Measurements from ENCODE around the gene TSPAN14.

TSPAN14 gene

DNA sequence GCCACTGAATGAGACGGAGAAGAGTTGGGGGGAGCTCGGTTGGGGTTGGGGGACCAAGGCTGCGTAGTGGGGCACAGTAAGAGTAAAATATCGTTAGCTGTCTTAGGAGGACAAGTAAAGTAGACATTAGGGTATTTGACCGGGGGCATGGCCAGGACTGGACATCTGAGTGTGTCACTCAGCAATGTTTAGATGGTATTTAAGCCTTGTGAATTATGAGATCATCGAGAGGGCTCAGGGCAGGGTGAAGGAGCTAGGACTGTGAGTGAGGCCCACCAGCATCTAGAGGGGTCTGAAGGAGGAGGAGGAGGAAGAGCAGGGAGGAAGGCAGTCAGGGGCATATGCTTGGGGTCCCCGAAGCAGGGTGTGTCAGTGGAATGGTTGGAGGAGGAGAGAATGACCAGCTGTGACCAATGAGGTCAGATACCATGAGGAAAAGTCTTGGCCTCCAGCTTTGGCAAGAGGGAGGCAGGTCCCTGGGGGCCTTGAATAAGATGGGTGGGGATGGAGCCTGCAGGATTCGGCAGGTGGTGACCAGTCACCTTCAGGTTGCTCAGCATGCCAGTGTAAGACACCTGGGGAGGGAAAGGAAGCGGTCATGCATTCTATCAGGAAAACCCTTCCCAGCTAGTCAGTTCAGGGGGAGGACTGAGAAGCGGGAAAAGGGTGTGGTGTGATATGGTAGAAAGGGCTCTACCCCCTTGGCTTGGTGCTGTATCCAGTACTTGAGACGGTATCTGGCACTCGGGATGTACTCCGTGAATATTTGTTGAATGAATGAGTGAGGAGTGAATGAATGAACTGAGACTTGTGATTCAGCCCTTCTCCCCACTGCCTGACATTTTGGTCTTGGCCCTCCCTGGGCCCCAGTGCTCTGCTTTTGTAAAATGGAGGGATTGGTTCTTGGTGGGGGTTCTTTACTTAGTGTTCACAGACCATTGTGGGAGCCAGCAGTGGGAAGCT lies 48.8 kb downstream of the TSPAN14 start:
- no peak overlapping the region for H3K27ac ChIP-seq
- no peaks in the 10 kb centered on the region for H3K36me3 ChIP-seq (ENCODE audit: insufficient read depth, low read length)

DNA sequence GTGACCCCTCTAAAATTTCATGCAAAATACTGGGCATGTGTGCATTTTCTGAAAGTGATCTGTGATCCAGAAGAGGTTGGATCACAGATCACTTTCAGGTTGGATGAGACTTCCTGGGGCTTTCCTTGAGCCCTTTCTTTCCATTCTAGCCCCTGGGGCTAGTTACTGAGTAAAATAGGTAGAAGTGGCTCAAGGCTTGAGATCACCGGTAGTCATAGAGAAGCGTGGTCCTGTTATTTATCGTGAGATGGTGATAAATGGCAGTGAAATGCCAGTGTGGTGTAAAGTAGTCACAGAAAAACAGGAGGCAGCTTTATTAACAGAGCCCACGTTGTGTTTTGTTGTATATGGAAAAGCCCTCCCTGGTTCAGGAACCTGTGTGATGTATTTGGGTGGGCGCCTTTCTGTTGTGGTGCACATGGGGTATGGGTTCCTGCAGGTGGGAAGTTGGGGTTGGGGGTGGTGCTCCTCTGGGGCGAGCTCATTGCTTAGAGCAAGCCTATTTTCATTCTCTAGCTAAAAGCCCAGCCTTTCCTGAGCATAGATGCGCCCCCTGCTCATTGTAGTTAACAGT lies 49.6 kb downstream of the TSPAN14 start:
- Histone ChIP-seq H3K9ac (ENCODE audit: insufficient read length) (no peak overlapping the region), H3K9me3 (ENCODE audit: low read depth, low read length) (no peaks in the 10 kb centered on the region), H3K27ac (no peak overlapping the region), H3K4me3 (no peak overlapping the region), H3K36me3 (ENCODE audit: insufficient read depth, low read length) (no peaks in the 10 kb centered on the region; the same call in 1 of the 2 replicates)
- DNase-seq (ENCODE audit: low read depth, low spot score), result no peak
- TF ChIP-seq POLR2AphosphoS5 (IDR thresholded peaks at IDR 0.05; ENCODE audit: borderline replicate concordance, low read depth, low read length) (no peak), FOXP2 (optimal IDR thresholded peaks at IDR 0.05; ENCODE audit: control extremely low read depth, extremely low read length, insufficient read depth) (no peak), EZH2 (IDR thresholded peaks at IDR 0.05) (no peak)

More for the DNA sequence above, 48.8 kb downstream of the TSPAN14 start:
- TF ChIP-seq POLR2AphosphoS5 (IDR thresholded peaks at IDR 0.05; ENCODE audit: borderline replicate concordance, low read depth, low read length), result no peak
- TF ChIP-seq FOXP2 (optimal IDR thresholded peaks at IDR 0.05; ENCODE audit: control extremely low read depth, extremely low read length, insufficient read depth), result no peak
- no peak for TF ChIP-seq EZH2 (IDR thresholded peaks at IDR 0.05)
- no peaks in the 10 kb centered on the region for H3K9me3 ChIP-seq (ENCODE audit: low read depth, low read length)
- DNase-seq (ENCODE audit: low read depth, low spot score), result no peak
- H3K4me3 ChIP-seq, result no peak overlapping the region
- H3K9ac ChIP-seq (ENCODE audit: insufficient read length), result no peak overlapping the region

DNA sequence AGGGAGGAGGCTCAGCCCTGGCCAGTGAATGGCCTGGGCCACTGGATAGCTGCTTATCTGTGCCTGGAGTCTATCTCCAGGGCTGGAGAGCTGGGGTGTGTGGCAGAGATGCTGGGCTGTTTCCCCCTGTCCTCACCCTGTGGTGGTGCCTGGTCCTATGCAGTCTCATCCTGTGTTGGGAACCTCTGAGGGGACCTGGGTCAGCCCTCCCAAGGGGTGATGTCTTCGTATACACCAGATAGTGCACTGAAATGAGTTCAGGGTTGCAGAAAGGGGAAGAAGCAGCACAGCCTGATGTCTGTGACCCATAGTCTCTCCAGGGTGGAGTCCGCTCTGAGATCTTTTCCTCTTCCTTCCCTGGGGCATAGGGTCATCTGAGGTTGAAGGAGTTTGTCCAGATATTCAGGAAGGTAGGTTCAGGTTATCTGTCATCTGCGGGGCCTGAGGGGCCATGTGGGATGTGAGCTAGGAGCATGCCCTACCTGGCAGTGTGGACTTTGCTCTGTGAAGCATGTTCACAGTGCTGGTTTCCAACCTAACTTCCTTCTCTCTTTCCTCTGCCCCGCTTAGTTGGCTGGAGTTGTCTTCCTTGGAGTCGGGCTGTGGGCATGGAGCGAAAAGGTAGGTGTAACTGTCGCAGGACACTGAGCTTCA lies 50.2 kb downstream of the TSPAN14 start:
- Histone ChIP-seq H3K36me3 (ENCODE audit: insufficient read depth, low read length) (no peaks in the 10 kb centered on the region; the same call in 1 of the 2 replicates), H3K27ac (no peak overlapping the region), H3K9ac (ENCODE audit: insufficient read length) (no peak overlapping the region)

DNA sequence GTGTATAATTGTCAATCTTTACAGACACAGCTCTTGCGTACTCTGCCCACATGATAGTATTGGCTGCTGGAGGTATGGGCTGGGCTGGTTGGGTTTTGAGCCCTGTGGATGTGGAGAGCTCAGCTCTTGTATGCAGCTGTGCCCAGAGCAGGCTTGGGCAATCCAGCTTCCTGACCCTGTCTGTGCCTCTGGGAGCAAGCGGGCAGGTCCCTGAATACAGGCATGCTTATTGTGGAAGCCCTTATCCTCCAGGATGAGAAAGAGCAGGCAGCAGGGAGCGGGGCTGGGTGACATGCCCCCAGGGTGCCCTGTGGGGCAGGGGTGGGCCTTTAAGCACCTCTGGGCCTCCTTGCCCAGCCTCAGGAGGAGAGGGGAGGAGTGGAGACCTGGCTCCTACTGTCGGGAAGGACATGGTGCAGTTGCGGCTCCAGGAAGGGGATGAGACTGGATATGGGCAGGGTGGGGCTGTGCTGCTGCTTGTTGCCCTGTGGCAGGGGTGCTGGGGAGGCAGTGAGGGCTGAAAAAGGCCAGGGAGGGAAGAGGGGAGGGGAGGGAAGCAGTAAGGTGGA lies 50.9 kb downstream of the TSPAN14 start:
- DNase-seq (ENCODE audit: low read depth, low spot score), result no peak
- Histone ChIP-seq H3K9ac (ENCODE audit: insufficient read length) (no peak overlapping the region), H3K4me3 (no peak overlapping the region), H3K27ac (no peak overlapping the region), H3K36me3 (ENCODE audit: insufficient read depth, low read length) (no peaks in the 10 kb centered on the region; the same call in 1 of the 2 replicates), H3K9me3 (ENCODE audit: low read depth, low read length) (no peaks in the 10 kb centered on the region)
- TF ChIP-seq POLR2AphosphoS5 (IDR thresholded peaks at IDR 0.05; ENCODE audit: borderline replicate concordance, low read depth, low read length), result no peak
- TF ChIP-seq FOXP2 (optimal IDR thresholded peaks at IDR 0.05; ENCODE audit: control extremely low read depth, extremely low read length, insufficient read depth), result no peak
- no peak for TF ChIP-seq EZH2 (IDR thresholded peaks at IDR 0.05)

More for the DNA sequence above, 50.2 kb downstream of the TSPAN14 start:
- Histone ChIP-seq H3K9me3 (ENCODE audit: low read depth, low read length) (no peaks in the 10 kb centered on the region), H3K4me3 (no peak overlapping the region)
- DNase-seq (ENCODE audit: low read depth, low spot score), result no peak
- TF ChIP-seq FOXP2 (optimal IDR thresholded peaks at IDR 0.05; ENCODE audit: control extremely low read depth, extremely low read length, insufficient read depth) (no peak), EZH2 (IDR thresholded peaks at IDR 0.05) (no peak), POLR2AphosphoS5 (IDR thresholded peaks at IDR 0.05; ENCODE audit: borderline replicate concordance, low read depth, low read length) (no peak)

DNA sequence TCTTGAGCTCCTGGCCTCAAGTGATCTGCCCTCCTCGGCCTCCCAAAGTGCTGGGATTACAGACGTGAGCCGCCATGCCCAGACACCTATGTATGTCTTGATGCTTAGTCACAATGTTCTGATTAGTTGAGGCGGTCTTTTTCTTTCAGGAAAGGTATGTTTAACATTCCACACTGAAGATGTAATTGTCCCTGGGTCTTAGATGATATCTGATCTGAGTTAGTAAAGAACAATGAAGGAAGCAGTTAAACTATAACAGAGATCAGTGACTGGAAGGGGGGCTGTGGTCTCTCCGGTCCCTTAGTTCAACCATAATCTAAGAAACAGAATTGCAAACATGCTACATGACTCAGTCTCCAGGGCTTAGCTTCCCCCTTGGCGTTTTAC lies 52.1 kb downstream of the TSPAN14 start:
- Histone ChIP-seq H3K9ac (ENCODE audit: insufficient read length) (no peak overlapping the region), H3K36me3 (ENCODE audit: insufficient read depth, low read length) (no peaks in the 10 kb centered on the region; the same call in 1 of the 2 replicates), H3K27ac (no peak overlapping the region), H3K4me3 (no peak overlapping the region), H3K9me3 (ENCODE audit: low read depth, low read length) (no peaks in the 10 kb centered on the region)
- no peak for DNase-seq (ENCODE audit: low read depth, low spot score)
- no peak for TF ChIP-seq POLR2AphosphoS5 (IDR thresholded peaks at IDR 0.05; ENCODE audit: borderline replicate concordance, low read depth, low read length)
- no peak for TF ChIP-seq FOXP2 (optimal IDR thresholded peaks at IDR 0.05; ENCODE audit: control extremely low read depth, extremely low read length, insufficient read depth)
- no peak for TF ChIP-seq EZH2 (IDR thresholded peaks at IDR 0.05)

DNA sequence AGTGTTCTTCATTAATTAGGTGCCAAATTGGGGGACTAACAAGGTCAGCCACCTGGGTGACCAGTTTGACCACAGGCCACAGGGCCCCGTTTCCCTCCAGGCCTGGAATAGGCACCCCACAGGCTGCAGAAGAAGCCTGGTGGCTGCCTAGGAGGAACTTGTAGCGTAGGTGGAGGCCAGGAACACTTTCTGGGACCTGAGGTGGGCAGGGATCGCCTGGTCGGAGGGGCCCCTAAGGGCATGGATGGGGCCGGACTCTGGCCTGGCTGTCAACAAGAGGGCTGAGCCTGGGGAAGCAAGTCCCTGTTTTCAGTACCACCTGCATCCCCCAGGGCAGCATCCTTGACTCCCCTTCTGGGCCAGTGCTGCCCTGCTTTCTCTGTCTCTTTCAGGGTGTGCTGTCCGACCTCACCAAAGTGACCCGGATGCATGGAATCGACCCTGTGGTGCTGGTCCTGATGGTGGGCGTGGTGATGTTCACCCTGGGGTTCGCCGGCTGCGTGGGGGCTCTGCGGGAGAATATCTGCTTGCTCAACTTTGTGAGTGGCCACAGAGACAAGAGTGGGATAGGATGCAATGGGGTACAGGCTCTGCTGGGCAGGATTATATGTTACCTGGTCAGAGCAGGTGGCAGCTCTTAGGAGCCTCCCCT lies 52.9 kb downstream of the TSPAN14 start:
- TF ChIP-seq EZH2 (IDR thresholded peaks at IDR 0.05) (no peak), FOXP2 (optimal IDR thresholded peaks at IDR 0.05; ENCODE audit: control extremely low read depth, extremely low read length, insufficient read depth) (no peak), POLR2AphosphoS5 (IDR thresholded peaks at IDR 0.05; ENCODE audit: borderline replicate concordance, low read depth, low read length) (no peak)
- Histone ChIP-seq H3K4me3 (no peak overlapping the region), H3K9me3 (ENCODE audit: low read depth, low read length) (no peaks in the 10 kb centered on the region), H3K27ac (no peak overlapping the region), H3K9ac (ENCODE audit: insufficient read length) (no peak overlapping the region), H3K36me3 (ENCODE audit: insufficient read depth, low read length) (peaks cover 3% of the 10 kb centered on the region; the same call in 1 of the 2 replicates)
- no peak for DNase-seq (ENCODE audit: low read depth, low spot score)

DNA sequence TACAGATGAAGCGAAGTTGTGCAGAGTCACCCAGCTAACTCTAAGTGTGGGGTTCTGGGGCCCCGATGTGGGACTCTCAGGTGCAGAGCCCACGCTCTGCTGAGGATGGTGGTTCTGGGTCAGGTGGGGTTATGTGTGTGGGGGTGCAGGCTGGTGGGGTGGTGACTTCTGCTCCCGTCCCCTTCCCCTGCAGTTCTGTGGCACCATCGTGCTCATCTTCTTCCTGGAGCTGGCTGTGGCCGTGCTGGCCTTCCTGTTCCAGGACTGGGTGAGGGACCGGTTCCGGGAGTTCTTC lies 54.9 kb downstream of the TSPAN14 start:
- Histone ChIP-seq H3K4me3 (no peak overlapping the region), H3K27ac (no peak overlapping the region), H3K9ac (ENCODE audit: insufficient read length) (no peak overlapping the region), H3K9me3 (ENCODE audit: low read depth, low read length) (no peaks in the 10 kb centered on the region), H3K36me3 (ENCODE audit: insufficient read depth, low read length) (peaks cover 5% of the 10 kb centered on the region; the same call in 1 of the 2 replicates)
- TF ChIP-seq FOXP2 (optimal IDR thresholded peaks at IDR 0.05; ENCODE audit: control extremely low read depth, extremely low read length, insufficient read depth) (no peak), POLR2AphosphoS5 (IDR thresholded peaks at IDR 0.05; ENCODE audit: borderline replicate concordance, low read depth, low read length) (no peak), EZH2 (IDR thresholded peaks at IDR 0.05) (no peak)
- no peak for DNase-seq (ENCODE audit: low read depth, low spot score)

All from SK-N-MC (cell line).